ENCODE results near the gene ABLIM3.
"Not testable (repeated sequence)": the region's sequence is repeated elsewhere in the genome, so short reads cannot be mapped to it uniquely, and the experiment has no call there.

ABLIM3 gene

GRCh38 chr5:149267241-149267973, 126.1 kb downstream of the ABLIM3 start:
- Histone ChIP-seq H3K9ac (no peak overlapping the region), H3K9me3 (peaks cover 7% of the 10 kb centered on the region; the same call in 1 of the 2 replicates), H3K36me3 (no peaks in the 10 kb centered on the region), H3K4me1 (peaks cover 30% of the 10 kb centered on the region), H3K27me3 (peaks cover 23% of the 10 kb centered on the region), H4K20me1 (no peaks in the 10 kb centered on the region), H3K4me3 (no peak overlapping the region), H3K4me2 (no peak overlapping the region), H3K27ac (no peak overlapping the region)
- TF ChIP-seq Cebpa-rat (IDR thresholded peaks at IDR 0.05) = no peak

- H3K36me3 ChIP-seq = no peaks in the 10 kb centered on the region
- H3K9ac ChIP-seq = no peak overlapping the region
- H3K4me2 ChIP-seq = no peak overlapping the region
- peaks cover 7% of the 10 kb centered on the region; the same call in 1 of the 2 replicates for H3K9me3 ChIP-seq
- H4K20me1 ChIP-seq = no peaks in the 10 kb centered on the region
- peaks cover 35% of the 10 kb centered on the region for H3K27me3 ChIP-seq
- H3K27ac ChIP-seq = no peak overlapping the region
- TF ChIP-seq Cebpa-rat (IDR thresholded peaks at IDR 0.05) = no peak
- H3K4me1 ChIP-seq = peaks cover 37% of the 10 kb centered on the region
- H3K4me3 ChIP-seq = no peak overlapping the region
These were observed 127.8 kb downstream of the ABLIM3 start for GRCh38 chr5:149268928-149269557.

GRCh38 chr5:149271195-149271715, 130.0 kb downstream of the ABLIM3 start:
- H3K9ac ChIP-seq = peak overlapping the region; percentile 75
- H3K27ac ChIP-seq = no peak overlapping the region

GRCh38 chr5:149271716-149272563, 130.6 kb downstream of the ABLIM3 start, which contains the start of gene AFAP1L1:
TSS of gene AFAP1L1 (plus strand) at chr5:149271859. CDS start at chr5:149271969, 110 bp downstream.
- H3K27me3 ChIP-seq = peaks cover 35% of the 10 kb centered on the region
- no peaks in the 10 kb centered on the region for H4K20me1 ChIP-seq
- H3K4me2 ChIP-seq = peak within 1 kb of the TSS; percentile 96
- H3K36me3 ChIP-seq = no peaks in the 10 kb centered on the region
- peak within 1 kb of the TSS; percentile 75 for H3K9ac ChIP-seq
- H3K9me3 ChIP-seq = peaks cover 7% of the 10 kb centered on the region; the same call in 1 of the 2 replicates
- peaks cover 19% of the 10 kb centered on the region for H3K4me1 ChIP-seq
- peak within 1 kb of the TSS; percentile 59 for H3K27ac ChIP-seq
- peak within 1 kb of the TSS; percentile 81 for H3K4me3 ChIP-seq
- TF ChIP-seq Cebpa-rat (IDR thresholded peaks at IDR 0.05) = no peak

More at GRCh38 chr5:149271195-149271715, 130.0 kb downstream of the ABLIM3 start:
- Histone ChIP-seq H3K4me3 (peak overlapping the region; percentile 81), H3K27me3 (peaks cover 35% of the 10 kb centered on the region), H3K4me2 (peak overlapping the region; percentile 96), H3K4me1 (peaks cover 19% of the 10 kb centered on the region), H3K36me3 (no peaks in the 10 kb centered on the region), H4K20me1 (no peaks in the 10 kb centered on the region), H3K9me3 (peaks cover 7% of the 10 kb centered on the region; the same call in 1 of the 2 replicates)
- TF ChIP-seq Cebpa-rat (IDR thresholded peaks at IDR 0.05) = peak; percentile 68; the same call in 1 of the 2 replicates

GRCh38 chr5:149272781-149273180, 131.5 kb downstream of the ABLIM3 start:
- peaks cover 19% of the 10 kb centered on the region for H3K4me1 ChIP-seq
- H3K4me3 ChIP-seq = peak overlapping the region; percentile 81
- peak overlapping the region; percentile 96 for H3K4me2 ChIP-seq
- H3K27ac ChIP-seq, H3K9me3 ChIP-seq, H4K20me1 ChIP-seq, H3K36me3 ChIP-seq, H3K9ac ChIP-seq: not testable (repeated sequence)
- peaks cover 35% of the 10 kb centered on the region for H3K27me3 ChIP-seq

GRCh38 chr5:149273237-149273636, 131.9 kb downstream of the ABLIM3 start:
- Histone ChIP-seq H3K27me3 (peaks cover 35% of the 10 kb centered on the region), H3K4me1 (peaks cover 19% of the 10 kb centered on the region), H3K9me3 (peaks cover 6% of the 10 kb centered on the region; the same call in 1 of the 2 replicates), H3K4me2 (peak overlapping the region; percentile 96), H3K36me3 (no peaks in the 10 kb centered on the region), H3K4me3 (no peak overlapping the region), H4K20me1 (no peaks in the 10 kb centered on the region), H3K9ac (no peak overlapping the region), H3K27ac (no peak overlapping the region)
- TF ChIP-seq Cebpa-rat (IDR thresholded peaks at IDR 0.05) = no peak

- Histone ChIP-seq H3K4me2 (no peak overlapping the region), H3K36me3 (no peaks in the 10 kb centered on the region), H3K4me1 (peaks cover 19% of the 10 kb centered on the region), H3K4me3 (no peak overlapping the region), H3K9me3 (no peaks in the 10 kb centered on the region; the same call in 1 of the 2 replicates), H3K9ac (no peak overlapping the region), H3K27ac (no peak overlapping the region), H4K20me1 (no peaks in the 10 kb centered on the region), H3K27me3 (peaks cover 35% of the 10 kb centered on the region)
- no peak for TF ChIP-seq Cebpa-rat (IDR thresholded peaks at IDR 0.05)
These were observed 132.7 kb downstream of the ABLIM3 start for GRCh38 chr5:149273950-149274349.

- peaks cover 35% of the 10 kb centered on the region for H3K27me3 ChIP-seq
- H3K36me3 ChIP-seq = no peaks in the 10 kb centered on the region
These were observed 133.6 kb downstream of the ABLIM3 start for GRCh38 chr5:149274939-149275338.

GRCh38 chr5:149277801-149278200, 136.5 kb downstream of the ABLIM3 start:
- no peak for TF ChIP-seq Cebpa-rat (IDR thresholded peaks at IDR 0.05)

More at GRCh38 chr5:149274939-149275338, 133.6 kb downstream of the ABLIM3 start:
- Histone ChIP-seq H4K20me1 (no peaks in the 10 kb centered on the region), H3K27ac (no peak overlapping the region), H3K4me2 (no peak overlapping the region), H3K9ac (no peak overlapping the region), H3K4me3 (no peak overlapping the region), H3K4me1 (peaks cover 19% of the 10 kb centered on the region), H3K9me3 (no peaks in the 10 kb centered on the region)
- TF ChIP-seq Cebpa-rat (IDR thresholded peaks at IDR 0.05) = no peak

More at GRCh38 chr5:149277801-149278200, 136.5 kb downstream of the ABLIM3 start:
- Histone ChIP-seq H3K27me3 (peaks cover 7% of the 10 kb centered on the region), H4K20me1 (no peaks in the 10 kb centered on the region), H3K9ac (no peak overlapping the region), H3K36me3 (no peaks in the 10 kb centered on the region), H3K4me3 (no peak overlapping the region), H3K27ac (no peak overlapping the region), H3K4me2 (no peak overlapping the region), H3K4me1 (peaks cover 11% of the 10 kb centered on the region), H3K9me3 (no peaks in the 10 kb centered on the region)

All from BLaER1 (cell line).